Tibial nerve (tissue), 4 donors: ENCODE results near the gene CPNE6.

ENCODE experiments used
- EP300 ChIP-seq, 2 donors: sonication (generic); formaldehyde crosslinking; IDR thresholded peaks; one replicate each; pipeline ENCODE4 v1.6.1; 2017; ENCODE audit warnings: antibody characterized with exemption in 2 of 2, mild to moderate bottlenecking in 1 of 2
- TF ChIP-seq, protein P1 (sequence below), 5 experiments: fragments of 200-600 bp in 3 of 5; fragments of 450-650 bp in 2 of 5; sonication (generic) in 3 of 5; IDR thresholded peaks; one replicate each; pipeline ENCODE4 v1.5.1; 2016 to 2019; ENCODE audit warnings: antibody characterized with exemption in 5 of 5, mild to moderate bottlenecking in 3 of 5, moderate library complexity in 2 of 5

DNA sequence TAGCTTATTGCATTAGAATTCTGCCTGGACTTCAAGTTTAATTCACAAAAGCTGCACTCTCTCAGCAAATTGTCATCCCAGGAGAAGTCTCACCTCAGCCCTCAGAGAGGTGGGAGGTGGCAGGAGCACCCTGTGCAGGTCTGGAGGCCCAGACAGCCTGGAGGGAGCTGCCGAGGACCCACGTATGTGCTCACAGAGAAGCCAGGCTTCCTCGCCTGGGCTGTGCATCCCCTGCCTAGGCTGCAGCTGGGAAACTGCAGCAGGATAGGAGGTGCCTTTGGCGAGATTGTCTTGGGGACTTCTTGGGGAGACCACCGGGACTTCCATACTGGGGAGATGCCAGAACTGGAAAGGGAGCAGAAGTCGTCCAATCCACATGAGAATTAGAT lies 8.8 kb downstream of the CPNE6 start:
- TF ChIP-seq, protein P1, sequence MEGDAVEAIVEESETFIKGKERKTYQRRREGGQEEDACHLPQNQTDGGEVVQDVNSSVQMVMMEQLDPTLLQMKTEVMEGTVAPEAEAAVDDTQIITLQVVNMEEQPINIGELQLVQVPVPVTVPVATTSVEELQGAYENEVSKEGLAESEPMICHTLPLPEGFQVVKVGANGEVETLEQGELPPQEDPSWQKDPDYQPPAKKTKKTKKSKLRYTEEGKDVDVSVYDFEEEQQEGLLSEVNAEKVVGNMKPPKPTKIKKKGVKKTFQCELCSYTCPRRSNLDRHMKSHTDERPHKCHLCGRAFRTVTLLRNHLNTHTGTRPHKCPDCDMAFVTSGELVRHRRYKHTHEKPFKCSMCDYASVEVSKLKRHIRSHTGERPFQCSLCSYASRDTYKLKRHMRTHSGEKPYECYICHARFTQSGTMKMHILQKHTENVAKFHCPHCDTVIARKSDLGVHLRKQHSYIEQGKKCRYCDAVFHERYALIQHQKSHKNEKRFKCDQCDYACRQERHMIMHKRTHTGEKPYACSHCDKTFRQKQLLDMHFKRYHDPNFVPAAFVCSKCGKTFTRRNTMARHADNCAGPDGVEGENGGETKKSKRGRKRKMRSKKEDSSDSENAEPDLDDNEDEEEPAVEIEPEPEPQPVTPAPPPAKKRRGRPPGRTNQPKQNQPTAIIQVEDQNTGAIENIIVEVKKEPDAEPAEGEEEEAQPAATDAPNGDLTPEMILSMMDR (IDR thresholded peaks at IDR 0.05) = no peak
- TF ChIP-seq EP300 (IDR thresholded peaks at IDR 0.05) = no peak
